Vagina (tissue), 2 donors: ENCODE data around the gene DDB1.

Experiments
- POLR2A ChIP-seq, 2 donors: fragments of 450-650 bp; IDR thresholded peaks; one replicate each; pipeline ENCODE4 v1.6.1; 2017; ENCODE audit warnings: antibody characterized with exemption in 2 of 2, mild to moderate bottlenecking in 2 of 2, moderate library complexity in 2 of 2
- TF ChIP-seq, protein P1 (sequence below), 3 experiments: fragments of 450-650 bp in 2 of 3; fragments of 200-600 bp in 1 of 3; sonication (generic) in 1 of 3; IDR thresholded peaks; one replicate each; pipeline ENCODE4 v1.5.1; 2017 to 2019; ENCODE audit warnings: antibody characterized with exemption in 3 of 3, mild to moderate bottlenecking in 2 of 3, moderate library complexity in 2 of 3

DNA sequence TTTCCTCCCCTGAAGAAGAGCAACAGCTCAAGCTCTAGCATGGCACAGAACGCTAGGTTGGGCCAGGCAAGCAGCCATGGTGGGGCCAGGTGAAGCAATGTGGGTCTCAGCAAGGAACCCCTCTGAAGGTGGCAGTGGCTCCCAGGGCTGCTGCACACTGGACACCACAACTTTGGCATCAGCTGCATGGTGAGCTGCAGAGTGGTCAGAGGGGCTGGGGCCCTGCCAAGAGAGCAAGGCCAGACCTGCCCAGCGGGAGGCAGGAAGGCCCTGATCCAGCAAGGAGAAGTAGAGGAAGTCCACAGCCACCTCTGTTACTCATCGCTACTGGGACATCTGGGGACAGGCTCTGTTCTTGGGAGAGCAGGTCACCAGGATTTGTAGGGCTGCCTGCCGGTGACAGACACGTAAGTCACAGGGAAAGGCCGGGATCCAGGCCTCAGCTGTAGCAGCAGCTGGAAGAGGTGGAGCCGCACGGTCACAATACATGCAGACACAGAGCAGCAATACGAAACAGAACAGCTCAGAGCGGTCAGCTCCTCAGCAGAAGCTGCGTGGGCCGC, 16.4 kb upstream of the DDB1 start:
- TF ChIP-seq, protein P1, sequence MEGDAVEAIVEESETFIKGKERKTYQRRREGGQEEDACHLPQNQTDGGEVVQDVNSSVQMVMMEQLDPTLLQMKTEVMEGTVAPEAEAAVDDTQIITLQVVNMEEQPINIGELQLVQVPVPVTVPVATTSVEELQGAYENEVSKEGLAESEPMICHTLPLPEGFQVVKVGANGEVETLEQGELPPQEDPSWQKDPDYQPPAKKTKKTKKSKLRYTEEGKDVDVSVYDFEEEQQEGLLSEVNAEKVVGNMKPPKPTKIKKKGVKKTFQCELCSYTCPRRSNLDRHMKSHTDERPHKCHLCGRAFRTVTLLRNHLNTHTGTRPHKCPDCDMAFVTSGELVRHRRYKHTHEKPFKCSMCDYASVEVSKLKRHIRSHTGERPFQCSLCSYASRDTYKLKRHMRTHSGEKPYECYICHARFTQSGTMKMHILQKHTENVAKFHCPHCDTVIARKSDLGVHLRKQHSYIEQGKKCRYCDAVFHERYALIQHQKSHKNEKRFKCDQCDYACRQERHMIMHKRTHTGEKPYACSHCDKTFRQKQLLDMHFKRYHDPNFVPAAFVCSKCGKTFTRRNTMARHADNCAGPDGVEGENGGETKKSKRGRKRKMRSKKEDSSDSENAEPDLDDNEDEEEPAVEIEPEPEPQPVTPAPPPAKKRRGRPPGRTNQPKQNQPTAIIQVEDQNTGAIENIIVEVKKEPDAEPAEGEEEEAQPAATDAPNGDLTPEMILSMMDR (IDR thresholded peaks at IDR 0.05), result no peak
- TF ChIP-seq POLR2A (IDR thresholded peaks at IDR 0.05), result no peak
